ENCODE data around the gene ZMYND8. TPM values are rescaled to one million over a fixed set of nuclear protein-coding genes. Genes with fewer than 3 reads are reported as not detected.
A peak's percentile ranks its signal among the peaks of the same experiment; 100 is the strongest.

ZMYND8 gene
- polyA plus RNA-seq, 6 donors from 2014 or later = 2.7 to 22.7 (median 12.1) TPM

- H3K4me1 Mint-ChIP-seq = peaks cover 25 to 28% (median 26%) of the 10 kb centered on the region in 3 donors
- peaks cover 11 to 13% of the 10 kb centered on the region in 2 donors for H3K36me3 Mint-ChIP-seq
- DNase-seq (no peak), ATAC-seq (ENCODE audit: low read depth in 2 of 2) (no peak)
- H3K4me3 Mint-ChIP-seq = peak overlapping the region in 3 of 8 donors; percentile 21 to 52 (median 23)
- H3K9me3 Mint-ChIP-seq = no peaks in the 10 kb centered on the region
- H3K27ac Mint-ChIP-seq = peak overlapping the region; percentile 60 to 95 (median 76)
- H3K27me3 Mint-ChIP-seq = no peaks in the 10 kb centered on the region
Observed at GRCh38 chr20:47345214-47345613, 11.3 kb downstream of the ZMYND8 start.

GRCh38 chr20:47343007-47343472, 13.5 kb downstream of the ZMYND8 start:
- Mint-ChIP-seq H3K4me1 (peaks cover 26 to 33% (median 28%) of the 10 kb centered on the region in 3 donors), H3K4me3 (no peak overlapping the region), H3K9me3 (no peaks in the 10 kb centered on the region), H3K27ac (peak overlapping the region in 1 of 6 donors; percentile 62), H3K27me3 (no peaks in the 10 kb centered on the region), H3K36me3 (peaks cover 11 to 13% of the 10 kb centered on the region in 2 donors)
- DNase-seq (no peak), ATAC-seq (ENCODE audit: low read depth in 2 of 2) (no peak)

- Mint-ChIP-seq H3K9me3 (no peaks in the 10 kb centered on the region), H3K4me3 (no peak overlapping the region), H3K36me3 (peaks cover 1 to 19% of the 10 kb centered on the region in 2 donors), H3K27ac (no peak overlapping the region), H3K27me3 (no peaks in the 10 kb centered on the region), H3K4me1 (peaks cover 11 to 50% (median 29%) of the 10 kb centered on the region in 3 donors)
- ATAC-seq (ENCODE audit: low read depth in 2 of 2) (no peak), DNase-seq (no peak)
Observed at GRCh38 chr20:47338131-47338628, 18.3 kb downstream of the ZMYND8 start.

GRCh38 chr20:47337413-47337812, 19.1 kb downstream of the ZMYND8 start:
- peaks cover 17 to 52% (median 29%) of the 10 kb centered on the region in 3 donors for H3K4me1 Mint-ChIP-seq
- H3K27me3 Mint-ChIP-seq = no peaks in the 10 kb centered on the region
- H3K9me3 Mint-ChIP-seq = no peaks in the 10 kb centered on the region
- no peak overlapping the region for H3K4me3 Mint-ChIP-seq
- ATAC-seq (ENCODE audit: low read depth in 2 of 2) = no peak
- H3K27ac Mint-ChIP-seq = peak overlapping the region in 1 of 6 donors; percentile 38
- H3K36me3 Mint-ChIP-seq = peaks cover 9 to 19% of the 10 kb centered on the region in 2 donors
- no peak for DNase-seq

GRCh38 chr20:47336129-47336754, 20.3 kb downstream of the ZMYND8 start:
- Mint-ChIP-seq H3K4me3 (no peak overlapping the region), H3K27me3 (no peaks in the 10 kb centered on the region), H3K27ac (peak overlapping the region in 2 of 6 donors; percentile 47 to 84), H3K36me3 (peaks cover 20 to 21% of the 10 kb centered on the region in 2 donors), H3K4me1 (peaks cover 26 to 53% (median 39%) of the 10 kb centered on the region in 3 donors), H3K9me3 (no peaks in the 10 kb centered on the region)
- no peak for ATAC-seq (ENCODE audit: low read depth in 2 of 2)
- no peak for DNase-seq

- Mint-ChIP-seq H3K27ac (peak overlapping the region in 4 of 6 donors; percentile 42 to 80 (median 57)), H3K9me3 (no peaks in the 10 kb centered on the region), H3K4me3 (no peak overlapping the region), H3K36me3 (peaks cover 23 to 28% of the 10 kb centered on the region in 2 donors), H3K27me3 (no peaks in the 10 kb centered on the region), H3K4me1 (peaks cover 32 to 54% (median 47%) of the 10 kb centered on the region in 3 donors)
- DNase-seq (no peak), ATAC-seq (ENCODE audit: low read depth in 2 of 2) (no peak)
Observed at GRCh38 chr20:47335251-47336128, 21.0 kb downstream of the ZMYND8 start.

- DNase-seq = no peak
- H3K27ac Mint-ChIP-seq = peak overlapping the region; percentile 73 to 90 (median 80)
- H3K27me3 Mint-ChIP-seq = no peaks in the 10 kb centered on the region
- peak overlapping the region in 5 of 8 donors; percentile 20 to 42 (median 30) for H3K4me3 Mint-ChIP-seq
- peaks cover 32 to 60% (median 48%) of the 10 kb centered on the region in 3 donors for H3K4me1 Mint-ChIP-seq
- ATAC-seq (ENCODE audit: low read depth in 2 of 2) = peak in 1 of 2 donors; percentile 37
- H3K9me3 Mint-ChIP-seq = no peaks in the 10 kb centered on the region
- peaks cover 23 to 29% of the 10 kb centered on the region in 2 donors for H3K36me3 Mint-ChIP-seq
Observed at GRCh38 chr20:47334022-47334551, 22.4 kb downstream of the ZMYND8 start.

GRCh38 chr20:47332381-47333206, 23.9 kb downstream of the ZMYND8 start:
- Mint-ChIP-seq H3K4me1 (peaks cover 33 to 63% (median 60%) of the 10 kb centered on the region in 3 donors), H3K27ac (peak overlapping the region in 5 of 6 donors; percentile 18 to 92 (median 51)), H3K36me3 (peaks cover 28 to 29% of the 10 kb centered on the region in 2 donors), H3K4me3 (no peak overlapping the region), H3K9me3 (no peaks in the 10 kb centered on the region), H3K27me3 (no peaks in the 10 kb centered on the region)
- ATAC-seq (ENCODE audit: low read depth in 2 of 2) (no peak), DNase-seq (no peak)

- no peak for DNase-seq
- ATAC-seq (ENCODE audit: low read depth in 2 of 2) = no peak
- Mint-ChIP-seq H3K36me3 (peaks cover 29% of the 10 kb centered on the region in 2 donors), H3K27me3 (no peaks in the 10 kb centered on the region), H3K4me1 (peaks cover 35 to 56% (median 52%) of the 10 kb centered on the region in 3 donors), H3K4me3 (no peak overlapping the region), H3K27ac (peak overlapping the region in 5 of 6 donors; percentile 46 to 78 (median 63)), H3K9me3 (no peaks in the 10 kb centered on the region)
Observed at GRCh38 chr20:47330933-47331708, 25.4 kb downstream of the ZMYND8 start.

- peaks cover 22 to 29% of the 10 kb centered on the region in 2 donors for H3K36me3 Mint-ChIP-seq
Observed at GRCh38 chr20:47330071-47330470, 26.4 kb downstream of the ZMYND8 start.

GRCh38 chr20:47328129-47328528, 28.4 kb downstream of the ZMYND8 start:
- peaks cover 38 to 57% (median 54%) of the 10 kb centered on the region in 3 donors for H3K4me1 Mint-ChIP-seq
- peak overlapping the region in 3 of 6 donors; percentile 0 to 38 (median 25) for H3K27ac Mint-ChIP-seq
- no peak for DNase-seq
- peaks cover 17 to 27% of the 10 kb centered on the region in 2 donors for H3K36me3 Mint-ChIP-seq
- no peaks in the 10 kb centered on the region for H3K27me3 Mint-ChIP-seq
- H3K9me3 Mint-ChIP-seq = no peaks in the 10 kb centered on the region
- ATAC-seq (ENCODE audit: low read depth in 2 of 2) = no peak
- no peak overlapping the region for H3K4me3 Mint-ChIP-seq

More at GRCh38 chr20:47330071-47330470, 26.4 kb downstream of the ZMYND8 start:
- H3K9me3 Mint-ChIP-seq = no peaks in the 10 kb centered on the region
- peaks cover 37 to 56% (median 54%) of the 10 kb centered on the region in 3 donors for H3K4me1 Mint-ChIP-seq
- peak overlapping the region in 5 of 6 donors; percentile 6 to 72 (median 58) for H3K27ac Mint-ChIP-seq
- H3K4me3 Mint-ChIP-seq = peak overlapping the region in 1 of 8 donors; percentile 71
- no peaks in the 10 kb centered on the region for H3K27me3 Mint-ChIP-seq
- no peak for ATAC-seq (ENCODE audit: low read depth in 2 of 2)
- no peak for DNase-seq

- Mint-ChIP-seq H3K36me3 (peaks cover 17 to 23% of the 10 kb centered on the region in 2 donors), H3K27me3 (no peaks in the 10 kb centered on the region), H3K4me1 (peaks cover 36 to 55% (median 54%) of the 10 kb centered on the region in 3 donors), H3K9me3 (no peaks in the 10 kb centered on the region), H3K4me3 (no peak overlapping the region), H3K27ac (peak overlapping the region in 3 of 6 donors; percentile 0 to 38 (median 25))
- DNase-seq (no peak), ATAC-seq (ENCODE audit: low read depth in 2 of 2) (no peak)
Observed at GRCh38 chr20:47327711-47328110, 28.8 kb downstream of the ZMYND8 start.

Measured in naive B cell (primary cell).